Left kidney (tissue), 2 donors: ENCODE measurements around the gene UBTD2. TPM values are rescaled to one million over a fixed set of nuclear protein-coding genes. Genes with fewer than 3 reads are reported as not detected.
"Not testable (repeated sequence)": the region's sequence is repeated elsewhere in the genome, so short reads cannot be mapped to it uniquely, and the experiment has no call there.

ENCODE experiments used
- DNase-seq: peaks from one replicate; pipeline ENCODE4 v3.0.0-alpha.2; 2013
- polyA plus RNA-seq: library from polyadenylated mRNA; unstranded; fragments of 120-200 nt; gene quantifications from one replicate; pipeline ENCODE4 v1.2.1, GENCODE V29; 2013; ENCODE audit not compliant: insufficient read length

UBTD2 gene
- polyA plus RNA-seq, 1 donor = 77.0 TPM

DNA sequence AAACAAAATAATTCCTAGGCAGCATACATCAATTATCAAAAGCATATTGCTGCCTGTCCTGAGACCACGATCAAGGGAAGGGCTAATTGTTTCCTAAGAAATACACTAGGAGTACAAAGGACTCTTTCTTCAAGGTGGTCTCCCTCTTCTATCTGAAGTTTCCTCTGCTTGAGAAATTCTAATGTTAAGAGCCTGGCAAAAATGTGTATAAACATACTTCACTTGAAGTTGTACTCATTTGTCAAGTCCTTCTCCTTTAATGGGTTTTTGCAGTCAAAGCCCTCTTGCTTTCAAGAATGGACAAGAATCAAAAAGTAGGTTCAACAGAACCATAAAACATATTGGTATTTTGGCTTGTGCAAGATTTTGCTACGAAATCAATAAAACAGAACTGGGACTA lies 31.1 kb downstream of the UBTD2 start:
- no peak for DNase-seq

DNA sequence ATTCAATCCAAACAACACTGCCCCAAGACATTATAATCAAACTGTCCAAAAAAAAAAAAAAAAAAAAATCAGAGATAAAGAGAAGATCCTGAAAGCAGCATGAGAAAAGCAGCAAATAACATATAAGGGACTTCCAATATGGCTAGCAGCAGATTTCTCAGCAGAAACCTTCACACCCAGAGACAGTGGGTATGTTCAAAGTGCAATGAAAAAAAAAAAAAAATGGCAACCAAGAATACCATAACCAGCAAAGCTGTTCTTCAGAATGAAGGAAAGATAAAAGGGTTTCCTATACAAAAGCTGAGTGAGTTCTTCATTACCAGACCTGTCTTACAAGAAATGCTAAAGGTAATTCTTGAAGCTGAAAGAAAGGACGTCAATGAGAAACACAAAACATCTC lies 32.1 kb downstream of the UBTD2 start:
- no peak for DNase-seq

DNA sequence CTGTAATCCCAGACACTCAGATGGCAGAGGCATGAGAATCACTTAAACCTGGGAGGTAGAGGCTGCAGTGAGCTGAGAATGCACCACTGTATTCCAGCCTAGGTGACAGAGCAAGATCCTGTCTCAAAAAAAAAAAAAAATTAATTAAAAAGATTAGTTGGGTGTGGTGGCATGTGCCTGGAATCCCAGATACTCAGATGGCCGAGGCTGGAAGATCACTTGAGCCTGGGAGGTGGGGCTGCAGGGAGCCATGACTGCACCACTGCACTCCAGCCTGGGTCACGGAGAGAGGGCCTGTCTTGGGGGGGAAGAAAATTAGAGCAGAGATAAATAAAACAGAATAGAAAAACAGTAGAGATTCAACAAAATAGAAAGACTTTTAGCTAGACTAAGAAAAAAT lies 34.9 kb downstream of the UBTD2 start:
- DNase-seq = no peak

DNA sequence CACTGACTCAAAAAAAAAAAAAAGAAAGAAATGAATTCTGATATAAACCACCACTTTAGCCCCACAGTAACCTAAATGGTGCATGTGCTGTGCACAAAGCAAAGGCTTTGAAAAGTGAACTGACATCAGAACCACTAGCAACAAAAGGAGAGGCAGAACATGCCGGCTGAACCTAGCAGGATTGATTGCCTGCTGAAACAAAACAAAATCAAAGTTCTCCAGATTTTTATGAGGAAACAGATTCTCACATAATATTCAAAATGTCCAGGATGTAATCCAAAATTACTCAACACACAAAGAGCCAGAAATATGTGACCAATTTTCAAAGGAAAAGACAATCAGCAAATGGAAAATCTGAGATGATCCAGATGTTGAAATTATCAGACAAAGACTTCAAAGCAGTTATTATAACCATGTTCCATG lies 37.9 kb downstream of the UBTD2 start:
- DNase-seq = no peak

DNA sequence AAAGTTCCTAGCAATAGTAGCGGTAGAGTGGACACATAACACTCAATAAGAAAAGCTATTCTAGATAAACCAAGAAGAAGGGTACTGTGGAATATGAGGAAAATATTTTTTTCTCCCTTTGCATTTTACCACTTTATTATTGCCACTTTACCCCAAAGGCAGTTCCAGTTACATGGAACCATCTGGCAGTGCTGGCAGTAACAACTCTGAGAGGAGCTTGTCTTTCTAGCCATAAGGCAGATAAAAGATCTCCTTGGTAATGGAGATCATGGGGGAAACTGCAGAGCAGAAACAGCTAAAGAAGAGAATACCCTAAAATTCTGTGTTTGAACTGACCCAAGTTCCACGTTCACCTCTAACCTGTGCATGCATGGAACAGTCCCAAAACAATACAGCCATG lies 38.5 kb downstream of the UBTD2 start:
- DNase-seq = no peak

DNA sequence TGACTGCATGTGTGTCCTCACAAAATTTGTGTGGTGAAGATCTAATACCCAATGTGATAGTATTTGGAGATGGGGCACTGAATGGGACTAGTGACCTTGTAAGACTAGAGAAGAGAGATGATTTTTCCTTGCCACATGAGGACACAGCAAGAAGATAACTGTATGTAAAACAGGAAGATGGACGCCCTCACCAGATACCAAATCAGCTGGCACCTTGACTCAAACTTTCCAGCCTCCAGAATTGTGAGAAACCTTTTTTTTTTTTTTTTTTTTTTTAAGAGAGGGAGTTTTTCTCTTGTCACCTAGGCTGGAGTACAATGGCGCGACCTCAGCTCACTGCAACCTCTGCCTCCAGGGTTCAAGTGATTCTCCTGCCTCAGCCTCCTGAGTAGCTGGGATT lies 40.3 kb downstream of the UBTD2 start:
- DNase-seq = no peak

DNA sequence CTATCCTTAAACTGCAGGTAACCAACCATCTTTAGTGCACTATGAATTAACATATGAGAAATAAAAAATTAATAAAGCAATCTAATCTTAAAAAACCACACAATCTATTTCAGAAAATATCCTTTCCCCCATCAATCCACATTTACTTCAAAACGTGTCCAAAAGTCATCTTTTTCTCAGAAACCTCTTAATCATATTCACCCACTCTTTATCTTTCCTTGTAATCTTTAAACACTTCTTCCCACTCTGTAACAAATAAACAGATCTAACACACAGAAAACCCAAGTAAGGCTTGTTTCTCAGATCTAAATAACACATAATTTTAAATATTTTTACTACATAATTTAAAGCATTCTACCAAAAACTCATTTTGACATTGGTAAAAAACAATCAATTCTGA lies 45.2 kb downstream of the UBTD2 start:
- no peak for DNase-seq

DNA sequence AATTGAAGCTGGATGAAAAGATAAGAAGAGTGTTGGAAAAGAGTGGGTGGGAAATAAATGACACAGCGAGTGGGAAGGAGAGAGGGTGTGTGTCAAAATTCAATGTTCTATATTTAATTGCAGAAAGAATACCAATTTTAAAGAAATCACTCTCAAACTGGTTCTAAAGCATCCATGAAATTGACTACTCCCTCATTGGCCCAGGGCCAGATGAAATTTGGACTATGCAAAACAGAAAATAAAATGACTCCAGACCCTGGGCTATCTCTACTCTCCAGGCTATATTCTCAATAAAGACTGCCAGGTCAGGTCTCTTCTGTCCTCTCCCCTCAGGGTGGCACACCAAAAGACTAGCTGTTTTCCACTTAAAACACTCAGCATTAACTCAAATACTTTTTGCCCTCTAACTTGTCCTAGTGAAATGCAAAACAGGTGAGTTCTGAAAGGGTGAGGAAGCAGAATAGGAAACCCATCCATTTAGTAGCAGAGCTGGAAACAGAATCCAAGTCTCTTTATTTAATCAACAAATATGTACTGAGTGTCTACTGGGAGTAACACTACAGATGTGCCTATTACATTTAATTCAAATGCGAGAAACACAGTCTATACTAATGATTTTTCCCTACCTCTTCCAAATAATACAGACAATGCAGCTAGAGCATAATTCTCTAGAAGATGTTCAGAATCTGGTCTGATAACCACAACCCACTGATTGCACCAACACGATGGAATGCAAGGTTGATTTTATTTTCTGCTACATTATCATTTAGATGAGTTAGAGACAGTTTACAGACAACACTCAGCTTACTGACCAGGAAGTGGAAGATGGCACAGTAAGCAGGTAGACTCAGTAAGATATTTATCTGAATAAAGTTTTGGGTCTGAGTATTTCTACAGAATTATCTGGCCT lies 47.5 kb downstream of the UBTD2 start:
- no peak for DNase-seq

DNA sequence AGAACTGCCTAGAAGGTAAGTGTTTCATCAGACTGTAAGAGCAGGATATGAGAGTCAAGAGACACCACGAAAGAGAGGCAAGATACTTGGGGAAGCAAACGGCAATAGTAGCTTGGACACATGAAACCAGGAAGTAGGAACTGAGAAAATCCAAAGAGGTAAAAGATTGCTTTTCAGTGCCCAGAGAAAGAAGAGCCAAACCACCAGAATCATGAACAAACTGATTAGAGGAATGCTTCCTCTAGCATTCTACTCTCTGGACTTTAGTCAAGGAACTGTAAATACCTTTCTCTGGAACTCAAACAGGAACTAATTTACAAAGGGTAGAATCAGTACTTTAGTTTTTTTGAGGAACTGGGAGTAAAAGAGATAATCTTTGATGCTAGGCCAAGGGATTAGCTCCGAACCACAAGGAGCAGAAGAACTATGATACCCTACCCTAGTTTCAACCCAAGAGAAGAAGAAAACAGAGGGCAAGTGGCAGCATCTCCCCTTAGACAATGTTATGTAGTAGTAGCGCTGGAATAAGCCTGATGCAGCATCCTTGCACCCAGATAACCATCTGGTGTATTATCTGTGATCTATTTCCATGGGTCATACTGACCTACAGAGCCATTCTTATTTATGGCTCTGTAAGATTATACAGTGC lies 48.3 kb downstream of the UBTD2 start:
- DNase-seq = no peak

DNA sequence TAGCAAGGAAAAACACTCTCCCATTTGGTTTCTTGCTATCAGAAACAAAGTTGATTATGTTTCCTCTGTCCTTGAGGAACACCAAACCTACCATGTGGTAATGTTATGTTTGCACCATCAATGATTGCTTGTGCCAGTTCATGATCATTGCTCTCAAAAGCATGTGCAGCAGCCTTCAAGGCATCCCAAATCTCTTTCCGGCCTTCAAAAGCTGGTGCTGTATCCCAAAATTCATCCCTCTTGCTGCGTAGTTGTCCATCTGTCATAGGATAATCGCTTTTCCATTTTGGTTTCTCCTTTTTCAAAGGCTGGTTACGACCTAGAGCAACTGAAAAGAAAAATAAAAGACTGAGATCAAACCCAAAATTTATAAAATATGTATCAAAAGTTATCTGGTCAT lies 49.5 kb downstream of the UBTD2 start:
- no peak for DNase-seq

DNA sequence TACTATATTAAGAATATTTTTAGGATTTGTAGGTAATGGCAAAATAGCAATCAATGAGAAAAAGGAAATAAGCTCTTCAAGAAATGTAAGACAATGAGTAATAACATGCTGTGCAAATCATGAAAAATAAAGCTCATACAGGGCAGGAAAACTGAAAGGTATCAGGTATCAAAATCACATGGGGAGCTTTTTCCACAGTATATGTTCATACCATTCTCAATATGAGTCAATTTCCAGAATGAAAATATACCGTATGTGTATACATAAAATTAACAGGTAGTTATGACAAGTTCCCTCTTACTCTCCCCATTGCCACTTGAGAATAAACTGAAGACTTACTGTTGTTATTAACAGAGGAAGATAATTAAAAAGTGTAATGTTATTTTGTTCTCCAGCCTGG lies 53.7 kb downstream of the UBTD2 start:
- DNase-seq = no peak

DNA sequence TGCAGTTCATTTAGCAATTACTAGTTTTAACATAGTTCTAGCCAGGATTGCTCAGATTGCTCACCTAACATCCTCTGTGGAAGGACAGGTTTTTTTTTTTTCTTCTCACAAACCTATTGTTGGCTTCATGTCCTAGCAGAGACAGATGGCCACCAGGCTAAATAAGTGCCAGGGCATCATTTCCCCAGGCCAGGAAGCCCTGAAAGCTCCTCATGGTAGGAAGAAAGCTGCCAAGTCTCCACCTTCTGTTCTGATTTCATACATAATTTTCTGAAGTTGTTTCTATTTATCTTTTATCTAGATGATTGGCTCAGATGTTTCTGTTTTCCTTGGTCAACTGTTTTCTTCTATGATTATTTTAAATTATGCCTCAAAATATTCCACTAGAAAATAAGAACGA lies 58.6 kb downstream of the UBTD2 start:
- DNase-seq = no peak

DNA sequence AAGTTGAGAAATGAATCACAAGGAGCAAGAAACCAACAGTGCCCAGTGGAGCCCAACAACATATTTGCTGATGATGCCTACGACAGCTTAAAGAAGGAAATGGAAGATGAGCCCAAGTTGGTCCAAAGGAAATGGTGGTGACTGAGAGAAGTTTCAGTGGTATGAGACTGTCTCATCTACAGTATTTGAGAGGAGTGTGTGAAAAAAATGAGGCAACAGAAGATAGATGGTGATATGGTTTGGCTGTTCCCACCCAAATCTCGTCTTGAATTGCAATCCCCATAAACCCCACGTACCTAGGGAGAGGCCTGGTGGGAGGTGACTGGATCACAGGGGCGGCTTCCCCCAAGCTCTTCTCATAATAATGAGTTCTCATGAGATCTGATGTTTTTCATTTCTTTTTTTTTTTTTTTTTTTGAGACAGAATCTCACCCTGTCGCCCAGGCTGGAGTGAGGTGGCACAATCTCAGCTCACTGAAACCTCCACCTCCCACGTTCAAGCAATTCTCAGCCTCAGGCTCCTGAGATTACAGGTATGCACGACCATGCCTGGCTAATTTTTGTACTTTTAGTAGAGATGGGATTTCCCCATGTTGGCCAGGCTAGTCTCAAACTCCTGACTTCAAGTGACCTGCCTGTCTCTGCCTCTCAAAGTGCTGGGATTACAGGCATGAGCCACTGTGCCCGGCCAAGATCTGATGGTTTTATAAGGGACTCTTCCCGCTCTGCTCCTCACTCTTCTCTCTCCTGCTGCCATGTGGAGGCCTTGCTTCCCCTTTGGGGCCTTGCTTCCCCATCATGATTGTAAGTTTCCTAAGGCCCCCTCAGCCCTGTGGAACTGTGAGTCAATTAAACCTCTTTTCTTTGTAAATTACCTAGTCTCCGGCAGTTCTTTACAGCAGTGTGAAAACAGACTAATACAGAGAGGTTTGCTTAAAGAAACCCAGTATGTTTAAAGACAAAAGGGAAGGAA lies 59.4 kb downstream of the UBTD2 start:
- no peak for DNase-seq

DNA sequence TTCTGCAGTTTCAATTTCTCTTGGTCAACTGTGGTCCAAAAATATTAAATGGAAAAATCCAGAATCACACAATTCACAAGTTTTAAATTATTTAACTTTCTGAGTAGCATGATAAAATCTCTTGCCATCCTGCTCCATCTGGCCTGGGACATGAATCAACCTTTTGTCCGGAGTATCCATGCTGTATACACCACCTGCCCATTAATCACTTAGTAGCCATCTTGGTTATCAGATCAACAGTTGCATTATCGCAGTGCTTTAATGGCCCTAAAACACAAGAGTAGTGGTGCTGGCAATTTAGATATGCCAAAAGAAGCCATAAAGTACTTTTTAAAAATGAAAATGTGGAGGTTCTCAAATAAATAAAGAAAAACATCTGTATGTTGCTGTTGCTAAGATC lies 64.3 kb downstream of the UBTD2 start:
- no peak for DNase-seq

DNA sequence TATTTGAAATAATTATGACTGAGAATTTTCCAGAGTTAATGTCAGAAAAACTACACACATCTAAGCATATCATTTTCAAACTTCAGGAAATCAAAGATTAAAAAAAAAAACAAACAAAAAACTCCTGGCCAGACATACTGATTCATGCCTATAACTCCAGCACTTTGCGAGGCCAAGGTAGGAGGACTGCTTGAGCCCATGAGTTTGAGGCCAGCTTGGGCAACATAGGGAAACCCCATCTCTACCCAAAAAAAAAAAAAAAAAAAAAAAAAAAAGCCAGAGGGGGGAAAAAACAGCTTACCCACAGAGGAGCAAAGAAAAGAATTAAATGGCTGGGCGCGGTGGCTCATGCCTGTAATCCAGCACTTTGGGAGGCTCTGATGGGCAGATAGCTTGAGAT lies 67.2 kb downstream of the UBTD2 start:
- no peak for DNase-seq

DNA sequence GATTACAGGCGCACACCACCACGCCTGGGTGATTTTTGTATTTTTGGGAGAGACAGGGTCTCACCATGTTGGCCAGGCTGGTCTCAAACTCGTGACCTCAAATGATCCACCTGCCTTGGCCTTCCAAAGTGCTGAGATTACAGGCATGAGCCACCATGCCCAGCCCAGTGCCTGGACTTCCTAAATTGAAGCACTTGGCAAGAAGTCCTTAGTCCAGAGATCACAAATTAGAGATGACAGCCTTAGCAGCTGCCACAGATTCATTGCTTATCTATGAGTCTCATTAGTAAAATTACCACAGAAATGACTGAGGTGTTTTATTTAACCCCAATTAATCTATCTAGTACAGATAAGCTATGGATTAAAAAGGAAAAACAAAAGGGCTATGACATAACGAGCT lies 70.4 kb downstream of the UBTD2 start:
- DNase-seq = no peak

DNA sequence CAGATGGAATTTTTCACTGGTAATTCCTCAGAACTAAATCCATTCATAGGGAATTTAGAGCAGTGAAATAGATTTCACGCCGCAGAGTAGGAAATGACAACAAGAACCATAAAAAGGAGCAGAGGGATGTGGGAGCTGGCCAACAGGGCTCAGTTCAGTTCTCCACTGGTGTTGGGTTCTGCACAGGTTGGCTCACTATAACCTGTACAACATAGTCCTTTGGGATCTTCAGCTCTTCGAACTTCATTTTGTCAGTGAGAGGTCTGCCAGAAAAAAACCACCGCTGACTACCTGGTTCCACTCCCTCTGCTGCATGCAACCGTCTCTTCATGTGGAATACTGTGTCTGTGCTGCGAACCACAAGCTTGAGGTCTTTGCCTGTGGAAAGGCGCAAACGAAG lies 71.9 kb downstream of the UBTD2 start:
- no peak for DNase-seq

DNA sequence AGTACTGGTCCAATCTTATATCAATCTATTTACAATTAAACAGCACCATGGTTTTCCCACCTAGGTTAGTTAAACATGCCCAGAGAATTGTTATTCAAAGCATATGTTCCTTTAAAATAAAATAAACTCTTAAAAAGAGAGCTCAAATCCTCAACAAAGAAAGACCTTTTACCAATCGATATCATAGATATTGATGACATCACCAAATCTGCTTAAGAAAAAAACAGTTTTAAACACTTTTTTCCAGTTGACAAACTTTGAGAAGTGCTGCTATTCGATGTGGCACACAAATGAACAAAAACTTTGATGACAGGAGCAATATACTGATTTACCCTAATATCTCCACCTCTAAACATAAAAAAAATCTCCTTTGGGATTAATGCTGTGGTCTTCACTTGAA lies 73.8 kb downstream of the UBTD2 start:
- no peak for DNase-seq

DNA sequence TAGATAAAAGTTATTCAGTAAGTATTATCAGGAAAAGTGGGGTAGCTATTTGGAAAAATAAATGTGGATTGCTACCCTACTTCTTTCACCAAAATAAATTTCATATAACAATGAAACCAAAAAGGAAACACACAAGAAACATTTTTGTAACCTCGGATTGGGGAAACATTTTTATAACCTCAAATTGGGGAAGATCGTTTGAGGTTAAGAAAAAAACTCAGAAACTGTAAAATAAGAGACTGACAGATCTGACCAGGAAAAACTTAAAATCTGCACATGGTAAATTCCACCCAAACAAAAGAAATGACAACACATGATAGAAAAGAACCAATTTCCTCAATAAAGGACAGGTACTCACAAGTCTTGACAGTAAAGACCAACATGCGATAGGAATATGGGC lies 76.1 kb downstream of the UBTD2 start:
- DNase-seq = no peak

DNA sequence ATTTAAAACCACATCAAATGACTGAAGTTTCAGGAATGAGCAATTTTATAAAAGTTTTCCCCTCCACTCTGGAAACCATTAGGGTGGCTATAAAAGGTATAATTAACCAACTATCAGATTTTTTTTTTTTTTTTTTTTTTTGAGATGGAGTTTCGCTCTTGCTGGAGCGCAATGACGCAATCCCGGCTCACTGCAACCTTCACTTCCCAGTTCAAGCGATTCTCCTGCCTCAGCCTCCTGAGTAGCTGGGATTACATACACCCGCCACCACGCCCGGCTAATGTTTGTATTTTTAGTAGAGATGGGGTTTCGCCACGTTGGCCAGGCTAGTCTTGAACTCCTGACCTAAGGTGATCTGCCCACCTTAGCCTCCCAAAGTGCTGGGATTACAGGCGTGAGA lies 77.6 kb downstream of the UBTD2 start:
- DNase-seq = not testable (repeated sequence)

DNA sequence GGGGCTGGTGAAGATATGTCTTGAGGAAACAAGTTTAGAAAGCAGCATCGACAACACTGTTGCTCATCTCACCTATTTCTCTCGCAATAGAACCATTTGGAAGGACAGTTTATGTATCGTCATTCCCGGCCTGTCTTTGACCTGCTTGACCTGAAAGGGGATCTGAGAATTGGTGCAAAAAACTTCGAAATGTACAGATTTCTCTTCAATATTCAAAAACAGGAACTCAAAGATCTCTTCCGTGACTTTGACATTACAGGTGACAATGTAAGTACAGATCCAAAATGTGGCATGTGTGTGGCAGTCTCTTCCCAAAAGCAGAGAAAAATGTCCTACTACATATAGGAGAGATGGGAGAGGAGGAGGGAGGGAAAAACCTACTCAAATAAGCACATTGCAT lies 83.1 kb downstream of the UBTD2 start:
- DNase-seq = no peak

DNA sequence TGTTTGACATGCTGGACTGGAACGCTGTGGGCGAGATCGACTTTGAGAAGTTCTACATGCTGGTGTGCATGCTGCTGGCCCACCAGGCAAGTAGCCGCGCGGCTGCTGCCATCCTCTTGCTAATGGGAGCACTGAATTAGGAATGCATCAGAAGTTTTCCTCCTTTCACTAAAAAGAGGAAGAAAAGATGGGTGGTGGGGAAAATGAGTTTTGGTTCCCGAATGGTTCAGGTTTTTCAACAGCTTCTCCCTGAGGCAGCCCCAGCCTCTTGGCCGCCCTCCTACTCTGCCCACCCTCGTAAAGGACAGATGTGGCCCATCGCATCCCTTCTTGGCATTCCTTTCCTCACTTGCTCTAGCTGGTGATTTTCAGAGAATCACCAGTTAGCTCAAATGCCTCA lies 84.1 kb downstream of the UBTD2 start:
- DNase-seq = no peak

DNA sequence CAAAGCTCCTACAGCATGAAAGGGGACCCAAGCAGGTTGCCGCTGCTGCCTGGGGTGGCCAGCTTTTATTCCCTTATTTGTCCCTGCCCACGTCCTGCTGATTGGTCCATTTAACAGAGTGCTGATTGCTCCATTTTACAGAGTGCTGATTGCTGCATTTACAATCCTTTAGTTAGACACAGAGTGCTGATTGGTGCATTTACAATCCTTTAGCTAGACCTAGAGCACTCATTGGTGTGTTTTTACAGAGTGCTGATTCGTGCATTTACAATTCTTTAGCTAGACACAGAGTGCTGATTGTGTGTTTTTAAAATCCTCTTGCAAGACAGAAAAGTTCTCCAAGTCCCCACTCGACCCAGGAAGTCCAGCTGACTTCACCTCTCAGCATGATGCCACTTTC lies 85.8 kb downstream of the UBTD2 start:
- not testable (repeated sequence) for DNase-seq
